Endothelial cell of umbilical vein (primary cell): ENCODE data around the gene DDX27. TPM values are rescaled to one million over a fixed set of nuclear protein-coding genes. Genes with fewer than 3 reads are reported as not detected.
A peak's percentile ranks its signal among the peaks of the same experiment; 100 is the strongest.

Source experiments
- Bru-seq: library from RNA; stranded (reverse); fragments of 400-500 nt; gene quantifications from one replicate; lab custom pipeline; 2021; lab: Mats Ljungman, UMichigan
- BruChase-seq, 2 experiments: library from RNA; stranded (reverse); fragments of 400-500 nt; gene quantifications; one replicate each; lab custom pipeline; 2021; lab: Mats Ljungman, UMichigan
- BruUV-seq: library from RNA; stranded (reverse); fragments of 400-500 nt; replicated peaks from 2 replicates; lab custom pipeline; 2021; lab: Mats Ljungman, UMichigan
- CTCF ChIA-PET: fragments of 300-600, 350-600 bp; sonication (Branson Sonifier 250); formaldehyde crosslinking; loops from one replicate; lab custom pipeline; 2021; ENCODE audit warnings: antibody characterized with exemption, inconsistent platforms; lab: Charles Lee
- POLR2A ChIA-PET: fragments of 300-600, 350-600 bp; sonication (Branson Sonifier 250); formaldehyde crosslinking; loops from one replicate; lab custom pipeline; 2021; ENCODE audit warnings: antibody characterized with exemption, inconsistent platforms; lab: Charles Lee
- DNase-seq: peaks from one replicate; pipeline ENCODE4 v3.0.0-alpha.2; 2011; ENCODE audit warnings: low read depth, low spot score
- FAIRE-seq: peaks from 2 replicates; lab custom pipeline; 2011; peaks lifted over from hg19 to GRCh38; lab: Jason Lieb, UNC
- H2AFZ ChIP-seq: 2 replicates; pipeline ENCODE4 v1.6.0; 2012; ENCODE audit warnings: low read depth, low read length, control low read depth, inconsistent platforms
- H3K27ac ChIP-seq: 2 replicates; pipeline ENCODE4 v1.5.1; 2011; ENCODE audit warnings: low read depth, mild to moderate bottlenecking, control low read depth, low read length, moderate library complexity; ENCODE audit not compliant: insufficient read depth
- H3K27me3 ChIP-seq, 2 experiments: 2 replicates each; pipeline versions ENCODE4 v1.6.0 to v1.6.1; 2011; ENCODE audit warnings: low read length in 2 of 2, mixed read lengths in 1 of 2; ENCODE audit not compliant: control insufficient read depth in 2 of 2, insufficient read depth in 2 of 2
- H3K36me3 ChIP-seq, 2 experiments: 2 replicates in 1 of 2; 3 replicates in 1 of 2; pipeline ENCODE4 v1.5.1; 2011; ENCODE audit warnings: low read length in 2 of 2, mild to moderate bottlenecking in 1 of 2, moderate library complexity in 1 of 2; ENCODE audit not compliant: control insufficient read depth in 2 of 2, insufficient read depth in 2 of 2; ENCODE audit errors: extremely low read depth in 1 of 2
- H3K4me1 ChIP-seq: 3 replicates; pipeline ENCODE4 v1.5.1; 2011; ENCODE audit warnings: mild to moderate bottlenecking, low read length; ENCODE audit not compliant: control insufficient read depth, insufficient read depth; ENCODE audit errors: extremely low read depth
- H3K4me2 ChIP-seq: 2 replicates; pipeline ENCODE4 v1.6.1; 2011; ENCODE audit warnings: low read length, control low read depth, mixed read lengths; ENCODE audit not compliant: insufficient read depth
- H3K4me3 ChIP-seq, 3 experiments: fragments of 200-600 bp in 1 of 3; sonication (generic), shearing (Covaris generic) in 1 of 3; replicated peaks in 1 of 3; 2 replicates each; pipeline ENCODE4 v1.5.1; 2011 to 2016; ENCODE audit warnings: control low read depth in 3 of 3, low read length in 3 of 3, mild to moderate bottlenecking in 2 of 3, inconsistent platforms in 1 of 3, low read depth in 1 of 3, moderate library complexity in 1 of 3; ENCODE audit not compliant: insufficient read depth in 1 of 3
- H3K79me2 ChIP-seq: 2 replicates; pipeline ENCODE4 v1.6.0; 2012; ENCODE audit warnings: low read length, inconsistent platforms; ENCODE audit not compliant: control insufficient read depth, insufficient read depth
- H3K9ac ChIP-seq: replicated peaks from 2 replicates; pipeline ENCODE3; 2011; ENCODE audit warnings: low read length, control low read depth; ENCODE audit not compliant: insufficient read depth; ENCODE audit errors: extremely low read depth
- H3K9me1 ChIP-seq: replicated peaks from 3 replicates; pipeline ENCODE4 v1.6.0; 2011; ENCODE audit warnings: mild to moderate bottlenecking, low read length; ENCODE audit not compliant: control insufficient read depth, insufficient read depth; ENCODE audit errors: extremely low read depth
- H3K9me3 ChIP-seq: replicated peaks from 2 replicates; pipeline ENCODE4 v1.5.1; 2012; ENCODE audit warnings: low read length, inconsistent platforms; ENCODE audit not compliant: control insufficient read depth, insufficient read depth
- H4K20me1 ChIP-seq: replicated peaks from 2 replicates; pipeline ENCODE3; 2011; ENCODE audit warnings: mild to moderate bottlenecking, low read length; ENCODE audit not compliant: control insufficient read depth, insufficient read depth; ENCODE audit errors: extremely low read depth
- EZH2 ChIP-seq: IDR thresholded peaks from 2 replicates; pipeline ENCODE4 v1.6.1; 2012; ENCODE audit warnings: borderline replicate concordance, low read depth, mild to moderate bottlenecking, moderate library complexity, low read length, inconsistent platforms; ENCODE audit not compliant: severe bottlenecking
- JUN ChIP-seq: IDR thresholded peaks from 2 replicates; pipeline ENCODE4 v1.6.1; 2011; ENCODE audit warnings: borderline replicate concordance, low read depth; ENCODE audit not compliant: insufficient read length, insufficient read depth
- MYC ChIP-seq: IDR thresholded peaks from one replicate; pipeline ENCODE4 v1.6.1; 2011; ENCODE audit warnings: mild to moderate bottlenecking, low read depth, low read length
- POLR2A ChIP-seq: IDR thresholded peaks from 2 replicates; pipeline ENCODE4 v1.6.1; 2012; ENCODE audit warnings: low read depth, mild to moderate bottlenecking, control low read depth, low read length
- POLR2AphosphoS5 ChIP-seq: IDR thresholded peaks from 2 replicates; pipeline ENCODE4 v1.6.1; 2012; ENCODE audit warnings: low read depth, mild to moderate bottlenecking, control low read depth, low read length, moderate library complexity; ENCODE audit not compliant: insufficient read depth
- dilution Hi-C: fragments of 300-500 bp; cut with MboI; formaldehyde crosslinking; loops from one replicate; pipeline ENCODE4 v1.15.0; 2019; ENCODE audit warnings: low sequenced_read_pairs; ENCODE audit not compliant: extremely low pct_ligation_motif_present
- intact Hi-C: fragments of 100-400 bp; cut with micrococcal nuclease; formaldehyde crosslinking; loops from one replicate; pipeline ENCODE4 v1.10.0; 2022
- long read RNA-seq: library from polyadenylated mRNA; stranded (forward); transcript quantifications from one replicate; pipeline ENCODE4 v2.0.0, GENCODE V29; 2021
- polyA minus RNA-seq, 3 experiments: library from RNA; depleted of rRNA, polyadenylated mRNA; stranded (reverse); fragments of >200 nt; gene quantifications; 1 replicate in 1 of 3; 2 replicates in 2 of 3; pipeline ENCODE4 v1.2.3, GENCODE V29; 2011
- polyA plus RNA-seq, 4 experiments: library from polyadenylated mRNA; depleted of rRNA in 3 of 4; stranded (reverse) in 3 of 4; unstranded in 1 of 4; fragments of >200 nt; gene quantifications; 2 replicates each; pipeline versions ENCODE4 v1.2.1 to v1.2.3, GENCODE V29; 2011 to 2012; ENCODE audit warnings: missing spikeins in 1 of 4
- total RNA-seq: library from RNA; stranded (reverse); gene quantifications from 2 replicates; pipeline ENCODE4 v1.2.3, GENCODE V29; 2021
- TF ChIP-seq, protein P1 (sequence below): IDR thresholded peaks from 2 replicates; pipeline ENCODE4 v1.6.1; 2011; ENCODE audit not compliant: insufficient read depth, insufficient read length

DDX27 gene, protein sequence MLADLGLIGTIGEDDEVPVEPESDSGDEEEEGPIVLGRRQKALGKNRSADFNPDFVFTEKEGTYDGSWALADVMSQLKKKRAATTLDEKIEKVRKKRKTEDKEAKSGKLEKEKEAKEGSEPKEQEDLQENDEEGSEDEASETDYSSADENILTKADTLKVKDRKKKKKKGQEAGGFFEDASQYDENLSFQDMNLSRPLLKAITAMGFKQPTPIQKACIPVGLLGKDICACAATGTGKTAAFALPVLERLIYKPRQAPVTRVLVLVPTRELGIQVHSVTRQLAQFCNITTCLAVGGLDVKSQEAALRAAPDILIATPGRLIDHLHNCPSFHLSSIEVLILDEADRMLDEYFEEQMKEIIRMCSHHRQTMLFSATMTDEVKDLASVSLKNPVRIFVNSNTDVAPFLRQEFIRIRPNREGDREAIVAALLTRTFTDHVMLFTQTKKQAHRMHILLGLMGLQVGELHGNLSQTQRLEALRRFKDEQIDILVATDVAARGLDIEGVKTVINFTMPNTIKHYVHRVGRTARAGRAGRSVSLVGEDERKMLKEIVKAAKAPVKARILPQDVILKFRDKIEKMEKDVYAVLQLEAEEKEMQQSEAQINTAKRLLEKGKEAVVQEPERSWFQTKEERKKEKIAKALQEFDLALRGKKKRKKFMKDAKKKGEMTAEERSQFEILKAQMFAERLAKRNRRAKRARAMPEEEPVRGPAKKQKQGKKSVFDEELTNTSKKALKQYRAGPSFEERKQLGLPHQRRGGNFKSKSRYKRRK
- total RNA-seq (25.7 and 26.1 TPM in 2 replicates), polyA plus RNA-seq (23.1 and 24.0 TPM in 2 replicates), polyA minus RNA-seq (17.7 and 21.1 TPM in 2 replicates), Bru-seq, nascent RNA (percentile 63 among the genes with signal in this experiment), BruChase-seq, experiment 1, labeled RNA remaining after a 6-hour chase (percentile 73 among the genes with signal in this experiment), BruChase-seq, experiment 2, labeled RNA remaining after a 2-hour chase (percentile 71 among the genes with signal in this experiment)
- polyA plus RNA-seq (2011; cell fraction: cytosol; rRNA removed) = 22.6 and 22.7 TPM in 2 replicates
- polyA plus RNA-seq (2011; cell fraction: nucleus; rRNA removed) = 36.9 and 40.1 TPM in 2 replicates
- 24.5 and 27.6 TPM in 2 replicates for polyA plus RNA-seq (2012)
- polyA minus RNA-seq (2011; cell fraction: cytosol; rRNA and poly(A)+ RNA removed) = 36.2 TPM
- polyA minus RNA-seq (2011; cell fraction: nucleus; rRNA and poly(A)+ RNA removed) = 18.0 and 20.7 TPM in 2 replicates
- long read RNA-seq, full-length matches to known transcripts = 60 of 86 reads
- long read RNA-seq, partial matches to known transcripts = 15 of 86 reads
- long read RNA-seq, other reads (novel, unspliced or antisense) = 11 of 86 reads

DNA sequence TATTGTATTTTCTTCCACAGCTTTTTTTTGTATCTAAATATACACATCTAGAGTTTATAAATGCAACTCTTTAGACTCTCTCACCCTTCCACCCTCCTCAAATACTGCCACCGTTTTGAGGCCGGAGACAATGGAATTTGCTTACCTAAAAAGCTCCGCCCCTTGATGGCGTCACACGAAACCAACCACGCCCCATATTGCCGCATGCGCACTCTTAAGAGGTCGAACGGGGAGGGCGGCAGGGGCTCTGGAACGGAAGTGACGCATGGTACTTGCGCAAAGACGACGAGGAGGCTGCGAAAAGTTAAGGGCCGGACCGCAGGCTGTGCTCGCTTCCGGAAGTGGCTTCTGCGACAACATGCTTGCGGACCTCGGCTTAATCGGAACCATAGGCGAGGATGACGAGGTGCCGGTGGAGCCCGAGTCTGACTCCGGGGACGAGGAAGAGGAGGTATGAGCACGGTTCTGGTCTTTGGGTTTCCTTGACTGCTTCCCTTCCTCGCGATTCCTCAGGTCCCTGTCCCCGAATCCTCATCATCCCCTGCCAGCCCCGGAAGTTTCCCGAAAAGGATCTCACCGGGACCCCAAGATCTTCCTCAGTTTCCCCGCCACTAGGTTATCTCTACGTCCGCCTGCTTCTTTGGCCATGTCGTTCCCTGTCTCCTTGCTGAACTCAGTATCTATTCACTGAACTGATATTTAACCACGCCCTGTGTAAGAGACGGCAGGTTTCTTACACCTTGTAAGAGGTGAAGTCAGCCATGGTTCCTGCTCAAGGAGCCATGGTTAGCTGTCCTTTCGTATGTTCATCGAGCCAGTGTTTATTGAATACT is at the start of gene DDX27:
Gene DDX27 (plus strand): TSS at position 326 of the 833 bp plus-strand sequence. CDS start 33 bp downstream, at position 359.
- peaks cover 19% of the 10 kb centered on the region for H3K79me2 ChIP-seq
- no peaks in the 10 kb centered on the region for H3K27me3 ChIP-seq
- peak within 1 kb of the TSS; percentile 81 for H3K4me2 ChIP-seq
- H4K20me1 ChIP-seq = no peaks in the 10 kb centered on the region
- FAIRE-seq = peak; percentile 99
- no peaks in the 10 kb centered on the region for H3K9me3 ChIP-seq
- intact Hi-C loops (no loop called here), dilution Hi-C loops (no loop called here)
- TSS peak; percentile 75 for BruUV-seq
- H3K27ac ChIP-seq = peak within 1 kb of the TSS; percentile 70
- POLR2A ChIA-PET = interaction anchor here (0.6 to 1.1 kb wide), 7 partner anchors 14 to 134 kb away, joined by 3 to 11 read pairs (median 7); partner anchors contain the start of gene STAU1
- H3K36me3 ChIP-seq = peaks cover 0 to 19% of the 10 kb centered on the region in 2 experiments
- H3K4me1 ChIP-seq = peaks cover 6% of the 10 kb centered on the region
- DNase-seq = peak; percentile 99
- H2AFZ ChIP-seq = peak within 1 kb of the TSS; percentile 84
- peak within 1 kb of the TSS; percentile 83 for H3K9ac ChIP-seq
- CTCF ChIA-PET = interaction anchor here (0.6 to 1.6 kb wide), 8 partner anchors 13 to 173 kb away, joined by 3 to 29 read pairs (median 4); partner anchors contain the start of gene CSE1L
- peak within 1 kb of the TSS; percentile 62 to 86 (median 85) for H3K4me3 ChIP-seq
- H3K9me1 ChIP-seq = no peaks in the 10 kb centered on the region
- TF ChIP-seq MYC = peak; percentile 58
- peak; percentile 86 for TF ChIP-seq POLR2AphosphoS5
- peak; percentile 7 for TF ChIP-seq JUN
- peak; percentile 87 for TF ChIP-seq POLR2A
- TF ChIP-seq EZH2 = no peak
- TF ChIP-seq, protein P1, sequence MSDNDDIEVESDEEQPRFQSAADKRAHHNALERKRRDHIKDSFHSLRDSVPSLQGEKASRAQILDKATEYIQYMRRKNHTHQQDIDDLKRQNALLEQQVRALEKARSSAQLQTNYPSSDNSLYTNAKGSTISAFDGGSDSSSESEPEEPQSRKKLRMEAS = peak; percentile 50
